Measurements from ENCODE around the gene GHRHR. TPM values are rescaled to one million over a fixed set of nuclear protein-coding genes. Genes with fewer than 3 reads are reported as not detected.

The GHRHR gene
- total RNA-seq, 1 donor from 2014 or later = not detected

DNA sequence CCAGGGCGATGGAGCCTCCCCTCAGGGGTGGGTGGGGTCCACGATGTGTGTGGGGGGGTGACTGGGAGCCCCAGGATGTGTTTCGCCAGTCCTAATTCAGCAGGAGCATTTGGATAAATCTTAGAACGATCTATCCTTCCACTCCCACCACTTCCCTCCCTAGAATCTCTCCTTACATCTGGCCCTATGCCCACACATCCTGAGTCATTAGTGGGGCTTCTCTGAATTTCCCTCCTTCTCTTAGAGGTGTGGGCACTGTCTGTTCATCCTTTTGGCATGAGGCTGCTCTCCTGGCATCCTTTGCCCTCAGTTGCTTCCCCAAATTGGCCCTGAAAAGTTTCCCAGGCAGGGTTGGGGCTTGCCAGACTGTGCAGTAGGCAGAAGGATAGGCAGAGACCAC, 1.6 kb downstream of the GHRHR start:
- no peak for FAIRE-seq
- DNase-seq (ENCODE audit: low spot score in 2 of 2) = peak in 1 of 2 donors; percentile 45

DNA sequence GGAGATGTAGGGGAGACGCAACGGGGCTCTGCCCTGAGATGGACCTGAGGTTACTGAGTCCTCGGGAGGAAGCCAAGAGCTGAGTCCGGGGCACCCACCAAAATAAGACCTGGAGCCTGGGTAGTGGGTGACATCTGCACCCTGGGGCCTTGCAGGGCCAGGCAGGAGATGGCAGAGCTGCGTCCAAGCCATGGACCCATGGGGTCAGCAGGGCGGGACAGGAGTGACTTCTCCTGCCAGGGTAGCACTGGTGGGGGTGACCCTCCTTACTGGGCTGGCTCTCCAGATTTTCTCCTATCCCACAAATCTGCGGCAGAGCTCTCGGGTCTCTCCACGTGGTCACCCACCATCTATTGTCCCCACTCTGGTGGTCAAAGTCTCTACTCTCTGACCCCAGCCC, 2.1 kb downstream of the GHRHR start:
- FAIRE-seq = no peak
- no peak for DNase-seq (ENCODE audit: low spot score in 2 of 2)

DNA sequence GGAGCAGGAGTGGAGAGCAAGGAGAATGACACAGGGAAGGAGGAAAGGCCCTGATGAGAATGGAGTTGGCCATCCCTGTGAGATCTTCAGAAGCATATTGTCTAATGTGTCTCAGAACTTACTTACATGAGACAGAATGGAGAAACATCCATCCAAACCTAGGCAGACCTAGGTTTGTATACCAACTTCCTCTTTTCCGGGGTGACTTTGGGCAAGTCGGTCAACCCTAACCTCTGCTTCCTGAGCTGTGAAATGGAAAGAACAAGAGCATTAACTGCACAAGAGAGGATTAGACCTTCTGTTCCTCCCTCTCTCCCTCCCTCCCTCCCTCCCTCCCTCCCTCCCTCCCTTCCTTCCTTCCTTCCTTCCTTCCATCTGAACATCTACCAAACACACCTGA, 4.5 kb downstream of the GHRHR start:
- DNase-seq (ENCODE audit: low spot score in 2 of 2) (no peak), FAIRE-seq (no peak)

DNA sequence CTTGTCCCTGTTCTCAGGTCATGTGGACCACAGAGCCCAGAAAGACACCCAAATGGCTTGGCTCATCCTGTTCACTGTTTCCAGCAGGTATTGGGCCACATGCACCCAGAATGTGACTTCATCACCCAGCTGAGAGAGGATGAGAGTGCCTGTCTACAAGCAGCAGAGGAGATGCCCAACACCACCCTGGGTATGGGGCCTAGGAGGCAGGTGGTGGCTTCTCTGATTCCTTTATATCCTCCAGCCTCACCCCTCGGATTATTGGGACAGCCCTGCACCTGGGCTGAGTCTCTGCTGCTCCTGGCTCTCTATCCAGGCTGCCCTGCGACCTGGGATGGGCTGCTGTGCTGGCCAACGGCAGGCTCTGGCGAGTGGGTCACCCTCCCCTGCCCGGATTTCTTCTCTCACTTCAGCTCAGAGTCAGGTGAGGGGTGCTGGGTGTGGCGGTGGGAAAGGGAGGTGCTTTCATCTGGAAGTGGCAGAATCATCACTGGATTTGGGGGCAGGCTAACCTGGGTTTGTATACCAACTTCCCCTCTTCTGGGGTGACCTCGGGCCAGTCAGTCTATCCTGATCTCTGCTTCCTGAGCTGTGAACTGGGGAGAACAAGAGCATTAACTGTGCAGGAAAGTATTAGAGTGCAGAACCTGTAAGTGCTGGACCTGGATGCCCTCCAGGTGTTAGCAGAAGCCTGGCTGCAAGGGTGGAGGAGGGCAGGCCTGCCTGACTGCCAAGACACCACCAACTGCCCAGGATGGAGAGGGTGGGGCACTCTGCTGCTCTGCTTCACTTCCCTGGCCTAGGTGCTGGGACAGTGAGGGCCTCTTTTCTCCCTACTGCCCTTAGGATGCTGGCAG, 5.2 kb downstream of the GHRHR start:
- no peak for DNase-seq (ENCODE audit: low spot score in 2 of 2)
- FAIRE-seq = no peak

DNA sequence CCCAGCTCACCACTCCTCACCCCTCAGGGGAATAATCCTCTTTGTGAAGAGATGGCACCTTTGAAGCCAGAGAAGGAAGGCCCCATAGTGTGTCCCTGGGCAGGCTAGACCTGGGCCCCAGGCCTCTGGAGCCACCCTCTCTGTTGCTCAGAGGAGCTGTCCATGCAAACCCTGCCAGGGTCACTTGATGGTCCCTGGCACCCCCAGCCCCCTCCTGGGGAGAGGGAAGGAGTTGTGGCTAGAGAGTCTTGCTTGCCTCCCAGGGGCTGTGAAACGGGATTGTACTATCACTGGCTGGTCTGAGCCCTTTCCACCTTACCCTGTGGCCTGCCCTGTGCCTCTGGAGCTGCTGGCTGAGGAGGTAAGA, 5.8 kb downstream of the GHRHR start:
- no peak for FAIRE-seq
- no peak for DNase-seq (ENCODE audit: low spot score in 2 of 2)

DNA sequence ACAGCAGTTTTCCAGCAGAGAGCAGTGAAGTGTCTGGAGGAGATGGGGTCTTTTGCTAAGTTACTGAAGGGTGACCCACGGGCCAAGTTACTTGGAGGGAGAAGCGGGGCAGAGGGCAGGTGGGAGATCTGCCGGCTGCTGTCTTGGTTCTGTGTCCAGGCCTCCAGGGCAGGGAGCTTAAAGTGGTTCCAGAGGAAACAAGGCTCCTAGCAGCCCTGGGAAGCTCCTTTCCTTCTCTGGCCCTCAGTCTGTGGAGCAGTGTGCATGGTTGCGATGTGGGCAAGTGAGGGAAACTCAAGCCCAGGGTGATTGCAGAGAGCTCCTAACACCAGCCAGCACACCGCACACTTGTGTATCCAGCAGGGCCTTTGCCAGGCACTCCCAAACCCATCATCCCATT, 6.3 kb downstream of the GHRHR start:
- FAIRE-seq (no peak), DNase-seq (ENCODE audit: low spot score in 2 of 2) (no peak)

DNA sequence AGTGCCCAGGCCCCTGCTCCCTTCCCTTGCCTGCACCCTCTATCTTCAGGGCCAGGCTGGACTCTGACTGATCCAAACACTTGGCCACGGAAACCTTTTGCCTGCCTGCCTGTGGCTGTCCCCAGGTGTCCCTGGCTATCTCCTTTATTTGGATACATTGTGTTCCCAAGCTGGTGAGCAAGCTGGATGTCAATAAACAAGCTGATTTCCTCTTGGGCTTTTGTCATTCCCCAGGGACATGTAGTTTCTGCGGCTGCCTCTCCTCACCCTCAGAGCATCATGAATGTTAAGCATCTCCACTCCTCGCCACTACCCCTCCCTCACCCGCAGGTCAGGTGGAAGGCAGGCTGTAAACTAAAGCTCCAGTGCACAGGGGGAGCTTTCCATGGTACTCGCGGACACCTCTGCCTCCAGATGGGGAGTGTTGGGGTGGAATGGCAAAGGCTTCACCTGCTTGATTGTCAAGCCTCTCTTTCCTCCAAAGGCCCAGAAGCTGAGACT, 6.9 kb downstream of the GHRHR start:
- DNase-seq (ENCODE audit: low spot score in 2 of 2) (no peak), FAIRE-seq (no peak)

DNA sequence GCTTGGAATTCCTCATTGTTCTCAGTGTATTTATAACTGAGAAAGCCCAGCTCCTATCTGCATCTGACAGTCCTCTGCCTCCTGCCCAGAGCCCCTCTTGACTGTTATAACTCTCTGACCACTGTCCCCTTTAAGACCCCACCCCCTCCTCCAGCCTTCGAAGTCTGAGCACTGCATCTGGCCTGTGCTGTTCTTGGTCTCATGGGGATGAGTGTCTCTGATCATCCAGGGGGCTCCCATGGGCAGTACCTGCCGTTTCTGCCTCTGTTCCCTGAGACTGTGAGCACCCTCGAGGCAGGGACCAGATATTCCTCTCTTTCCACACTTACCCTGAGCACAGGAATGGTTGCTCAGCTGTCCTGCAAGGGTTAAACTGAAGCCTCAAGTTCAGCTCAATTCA, 7.7 kb downstream of the GHRHR start:
- DNase-seq (ENCODE audit: low spot score in 2 of 2) = no peak
- FAIRE-seq = no peak

DNA sequence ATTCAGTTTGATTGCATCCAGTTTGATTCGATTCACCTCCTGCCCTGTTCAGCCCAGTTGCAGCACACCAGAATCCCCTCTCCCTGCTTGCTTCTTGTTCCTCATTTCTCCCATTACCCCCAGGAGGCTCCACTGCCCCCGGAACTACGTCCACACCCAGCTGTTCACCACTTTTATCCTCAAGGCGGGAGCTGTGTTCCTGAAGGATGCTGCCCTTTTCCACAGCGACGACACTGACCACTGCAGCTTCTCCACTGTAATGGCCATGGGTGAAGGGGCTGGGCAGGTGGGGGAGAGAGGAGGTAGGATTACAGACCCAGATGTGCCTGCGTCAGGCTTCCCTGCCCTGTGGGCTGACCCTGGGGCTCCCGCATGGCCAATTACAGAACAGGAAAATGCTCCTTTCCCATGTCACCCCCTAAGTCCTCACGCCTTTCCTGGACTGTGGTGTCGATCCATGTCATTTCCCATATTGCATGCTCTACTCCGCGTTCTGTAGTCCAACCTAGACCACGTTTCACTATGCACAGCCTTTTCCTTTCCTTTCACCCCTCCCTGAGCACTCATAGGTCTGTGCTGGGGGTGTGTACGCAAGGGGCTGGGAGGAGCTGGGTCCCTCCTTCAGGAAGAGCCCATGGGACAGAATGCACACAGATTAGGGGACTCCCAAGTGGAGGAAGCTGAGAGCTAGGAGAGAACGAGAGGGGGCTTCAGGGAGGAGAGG, 8.2 kb downstream of the GHRHR start:
- FAIRE-seq (no peak), DNase-seq (ENCODE audit: low spot score in 2 of 2) (no peak)

DNA sequence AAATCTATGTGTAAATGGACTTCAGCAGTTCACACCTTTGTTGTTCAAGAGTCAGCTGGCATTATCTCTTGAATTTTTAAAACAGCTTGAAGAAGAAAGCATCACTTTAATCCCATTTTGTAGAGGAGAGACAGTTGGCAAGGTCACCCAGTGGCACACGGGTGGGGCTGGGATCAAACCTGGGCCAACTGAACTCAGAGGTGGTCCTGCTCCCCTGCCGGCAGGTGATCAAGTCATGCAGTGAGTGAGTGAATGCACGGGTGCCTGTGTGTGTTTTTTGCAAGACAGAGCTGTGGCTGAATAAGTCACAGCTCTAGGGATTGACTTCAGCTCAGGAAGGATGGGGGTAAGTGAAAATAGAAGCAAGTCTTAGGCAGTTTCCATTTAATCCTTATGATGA, 9.5 kb downstream of the GHRHR start:
- DNase-seq (ENCODE audit: low spot score in 2 of 2) = no peak
- no peak for FAIRE-seq

DNA sequence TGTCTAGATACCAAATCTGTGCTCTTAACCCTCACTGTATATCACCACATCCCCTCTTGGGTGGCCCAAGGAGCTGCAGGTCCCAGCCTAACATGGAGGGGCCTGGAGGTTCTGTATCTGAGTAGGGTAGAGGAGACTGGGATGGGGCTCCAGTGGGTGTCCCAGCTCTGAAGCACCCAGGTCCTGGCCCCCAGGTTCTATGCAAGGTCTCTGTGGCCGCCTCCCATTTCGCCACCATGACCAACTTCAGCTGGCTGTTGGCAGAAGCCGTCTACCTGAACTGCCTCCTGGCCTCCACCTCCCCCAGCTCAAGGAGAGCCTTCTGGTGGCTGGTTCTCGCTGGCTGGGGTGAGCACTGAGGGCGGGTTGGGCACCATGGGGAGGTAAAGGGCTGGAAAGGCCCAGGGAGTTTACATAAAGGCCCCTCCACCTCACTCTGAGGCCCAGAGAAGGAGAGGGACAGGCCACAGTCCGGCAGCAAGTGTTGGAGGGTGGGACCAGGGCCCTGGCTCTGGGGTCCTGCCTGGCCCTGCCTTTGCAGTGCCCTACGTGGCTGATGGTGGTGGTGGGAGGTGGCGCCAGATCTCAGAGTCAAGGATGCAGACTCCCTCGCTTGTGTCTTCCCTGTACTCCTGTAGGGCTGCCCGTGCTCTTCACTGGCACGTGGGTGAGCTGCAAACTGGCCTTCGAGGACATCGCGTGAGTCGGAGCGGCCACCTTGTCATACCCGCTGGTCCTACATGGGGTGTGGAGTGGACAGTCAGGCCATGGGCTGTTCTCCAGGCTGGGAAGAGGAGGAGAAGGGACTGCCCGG, 10.2 kb downstream of the GHRHR start:
- DNase-seq (ENCODE audit: low spot score in 2 of 2) (no peak), FAIRE-seq (no peak)

DNA sequence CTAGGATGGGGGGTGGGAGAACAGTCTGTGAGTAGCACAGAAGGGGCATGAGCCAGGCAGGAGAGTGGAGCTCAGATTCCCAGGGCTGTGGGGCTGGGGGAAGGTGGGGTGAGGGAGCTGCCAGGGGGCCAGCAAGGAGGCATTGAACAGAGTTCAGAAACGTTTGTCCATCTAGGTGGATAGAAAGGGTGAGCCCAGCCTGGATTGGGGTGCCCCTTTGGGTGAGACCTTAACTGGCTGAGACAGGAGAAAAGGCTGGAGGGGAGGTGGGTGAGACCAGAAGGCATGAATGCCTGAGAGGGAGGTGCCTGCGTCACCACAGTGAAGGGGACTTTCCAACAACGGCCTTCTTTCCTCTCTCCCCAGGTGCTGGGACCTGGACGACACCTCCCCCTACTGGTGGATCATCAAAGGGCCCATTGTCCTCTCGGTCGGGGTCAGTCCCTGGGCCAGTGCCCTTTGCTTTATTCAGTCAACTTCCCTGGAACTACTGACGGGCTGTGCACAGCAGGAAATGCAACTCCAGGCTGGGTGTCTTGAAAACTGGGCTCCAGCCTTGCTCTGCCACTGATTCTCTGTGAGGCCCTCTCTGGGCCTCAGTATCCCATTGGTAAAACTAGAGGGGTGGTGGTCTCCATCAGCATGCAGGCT, 11.0 kb downstream of the GHRHR start:
- no peak for DNase-seq (ENCODE audit: low spot score in 2 of 2)
- FAIRE-seq = no peak

DNA sequence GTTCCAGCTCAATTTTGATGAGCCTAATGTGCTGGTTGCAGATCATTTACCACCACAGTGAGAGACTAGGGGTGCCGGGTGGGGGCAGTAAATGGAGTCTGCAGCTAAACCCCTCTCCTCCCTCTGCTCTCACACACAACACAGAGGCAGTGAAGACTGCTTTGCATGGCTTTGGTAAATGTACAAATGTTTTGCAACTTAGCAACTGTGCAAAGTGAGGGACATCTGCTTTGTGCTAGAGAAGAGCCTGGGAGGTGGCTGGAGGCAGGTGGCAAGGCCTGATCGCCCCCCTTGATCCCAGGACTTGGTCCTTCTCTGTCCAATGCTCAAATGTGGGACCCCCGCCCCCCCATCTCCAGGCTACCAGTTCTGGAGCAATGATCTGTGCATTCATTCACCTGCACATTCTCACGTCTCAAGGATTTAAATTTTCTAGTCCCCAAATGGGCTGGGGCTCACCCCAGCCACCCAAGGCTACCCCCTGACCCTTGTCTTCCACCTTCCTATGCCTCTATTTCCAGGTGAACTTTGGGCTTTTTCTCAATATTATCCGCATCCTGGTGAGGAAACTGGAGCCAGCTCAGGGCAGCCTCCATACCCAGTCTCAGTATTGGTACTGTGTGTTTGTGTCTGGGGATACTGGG, 11.6 kb downstream of the GHRHR start:
- FAIRE-seq (no peak), DNase-seq (ENCODE audit: low spot score in 2 of 2) (no peak)

DNA sequence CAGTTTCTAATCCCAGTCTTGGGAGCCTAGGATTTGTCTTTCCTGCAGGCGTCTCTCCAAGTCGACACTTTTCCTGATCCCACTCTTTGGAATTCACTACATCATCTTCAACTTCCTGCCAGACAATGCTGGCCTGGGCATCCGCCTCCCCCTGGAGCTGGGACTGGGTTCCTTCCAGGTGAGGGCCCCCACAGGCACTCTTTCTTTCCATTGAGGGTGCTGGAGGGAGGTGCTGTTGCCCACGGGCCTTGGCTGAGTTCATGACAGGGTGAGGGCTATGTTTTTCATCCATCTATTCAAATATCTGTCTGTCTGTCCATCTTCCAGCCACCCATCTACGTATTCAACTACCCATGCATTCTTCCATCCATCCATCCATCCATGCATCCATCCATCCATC, 12.6 kb downstream of the GHRHR start:
- FAIRE-seq (no peak), DNase-seq (ENCODE audit: low spot score in 2 of 2) (no peak)

DNA sequence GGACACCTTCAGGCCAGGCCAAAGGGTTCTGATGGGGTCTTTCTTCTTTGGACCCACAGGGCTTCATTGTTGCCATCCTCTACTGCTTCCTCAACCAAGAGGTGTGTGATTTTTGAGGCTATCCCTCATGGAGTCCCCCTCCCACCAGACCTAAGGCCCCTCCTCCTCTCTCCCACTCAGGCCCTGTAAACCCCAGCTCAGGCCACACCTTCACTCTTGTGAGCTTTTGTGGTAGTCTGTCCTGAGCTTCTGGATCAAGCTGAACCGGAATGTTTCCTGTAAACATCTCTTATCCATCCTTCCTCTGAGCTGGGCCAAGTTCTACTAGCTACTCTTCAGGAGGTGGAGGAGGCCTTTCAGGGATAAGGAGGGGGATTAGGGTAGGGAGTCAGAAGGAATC, 13.5 kb downstream of the GHRHR start:
- FAIRE-seq = no peak
- no peak for DNase-seq (ENCODE audit: low spot score in 2 of 2)

DNA sequence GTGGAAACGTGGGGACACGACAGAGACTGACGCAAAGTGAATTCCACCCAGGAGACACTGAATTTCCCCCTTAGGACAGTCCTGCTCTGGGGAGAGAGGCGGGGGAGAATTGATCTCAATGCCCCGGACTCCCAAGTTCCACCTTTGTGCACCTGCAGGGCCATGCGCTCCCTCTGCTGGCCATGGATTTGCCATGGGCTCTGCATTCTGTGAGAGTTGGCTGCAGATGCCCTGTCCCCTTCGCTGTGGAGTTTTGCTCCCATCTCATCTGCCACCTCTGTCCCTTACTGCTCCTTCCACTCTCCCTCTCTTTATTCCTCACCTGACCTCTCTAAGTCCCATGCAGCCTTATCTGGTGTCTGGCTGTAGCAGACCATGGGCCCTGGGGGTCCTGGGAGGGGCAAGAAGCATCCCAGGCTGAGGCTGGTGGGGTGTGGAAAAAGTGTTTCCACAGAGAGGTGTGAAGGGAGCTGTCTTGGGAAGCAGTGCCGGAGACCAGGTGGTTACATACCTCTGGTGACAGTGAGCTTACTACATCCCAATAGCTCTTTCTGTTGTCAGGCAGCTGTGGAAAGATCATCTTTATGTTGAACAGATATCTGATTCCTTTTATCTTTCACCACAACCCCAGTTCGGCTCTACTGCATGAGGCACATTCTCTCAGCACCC, 14.3 kb downstream of the GHRHR start:
- DNase-seq (ENCODE audit: low spot score in 2 of 2) (no peak), FAIRE-seq (no peak)

DNA sequence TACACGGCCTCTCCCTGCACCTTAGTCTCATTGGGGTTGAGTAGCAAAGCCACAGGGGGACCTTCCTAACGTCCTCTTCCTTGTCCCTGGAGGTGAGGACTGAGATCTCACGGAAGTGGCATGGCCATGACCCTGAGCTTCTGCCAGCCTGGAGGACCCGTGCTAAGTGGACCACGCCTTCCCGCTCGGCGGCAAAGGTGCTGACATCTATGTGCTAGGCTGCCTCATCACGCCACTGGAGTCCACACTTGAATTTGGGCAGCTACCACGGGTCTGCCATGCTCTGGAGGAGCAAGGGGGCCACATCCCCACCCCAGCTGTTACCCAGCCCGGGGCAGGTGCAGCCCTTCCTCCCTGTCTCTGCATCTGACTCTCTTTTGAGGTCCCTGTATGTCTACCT, 15.3 kb downstream of the GHRHR start:
- no peak for FAIRE-seq
- no peak for DNase-seq (ENCODE audit: low spot score in 2 of 2)

DNA sequence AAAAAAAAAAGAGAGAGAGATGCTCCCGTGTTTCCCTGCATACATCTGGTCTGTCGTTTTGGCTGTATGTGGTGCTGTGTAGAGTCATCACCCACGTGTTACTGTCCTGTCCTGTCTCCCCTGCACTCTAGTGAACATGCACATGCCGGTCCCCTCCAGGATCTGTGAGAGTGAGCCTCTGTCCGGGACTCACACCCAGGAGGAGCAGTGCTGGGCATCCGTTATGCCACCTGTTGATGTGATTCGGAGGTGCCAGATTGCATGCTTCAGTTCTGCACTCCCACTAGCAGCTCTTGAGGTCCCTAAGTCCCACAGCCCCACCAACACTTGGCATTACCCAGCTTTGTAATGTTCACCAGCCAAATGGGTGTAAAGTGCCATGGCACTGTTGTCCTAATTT, 16.4 kb downstream of the GHRHR start:
- DNase-seq (ENCODE audit: low spot score in 2 of 2) = no peak
- no peak for FAIRE-seq

DNA sequence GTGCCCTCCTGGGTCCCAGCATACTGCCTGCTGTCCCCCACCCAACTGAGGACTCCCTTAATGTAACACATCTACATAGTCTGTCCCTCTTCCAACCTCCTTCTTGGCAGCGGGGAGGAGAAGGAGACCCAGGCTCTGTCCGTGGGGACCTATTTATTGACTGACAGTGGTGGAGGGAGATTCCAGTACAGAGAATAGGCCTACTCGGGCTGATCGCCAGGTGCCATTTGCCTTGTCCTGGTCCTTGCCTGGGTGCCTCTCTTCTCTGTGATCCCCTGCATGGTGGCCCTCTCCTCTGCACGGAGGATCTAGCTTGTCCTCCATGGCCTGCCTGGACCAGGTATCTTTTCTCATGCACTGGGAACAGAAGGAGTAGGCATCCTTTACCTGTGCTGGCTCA, 17.0 kb downstream of the GHRHR start:
- DNase-seq (ENCODE audit: low spot score in 2 of 2) = no peak
- no peak for FAIRE-seq
